GM18498 (cell line): Measurements from ENCODE around the gene FLAD1.
A peak's percentile ranks its signal among the peaks of the same experiment; 100 is the strongest.

ENCODE experiments used
- ATAC-seq: cut with Tn5 transposase; IDR thresholded peaks from one replicate; pipeline ENCODE4 v1.9.1; 2021; ENCODE audit warnings: mild to moderate bottlenecking, moderate library complexity; ENCODE audit not compliant: unreplicated experiment

The FLAD1 gene

DNA sequence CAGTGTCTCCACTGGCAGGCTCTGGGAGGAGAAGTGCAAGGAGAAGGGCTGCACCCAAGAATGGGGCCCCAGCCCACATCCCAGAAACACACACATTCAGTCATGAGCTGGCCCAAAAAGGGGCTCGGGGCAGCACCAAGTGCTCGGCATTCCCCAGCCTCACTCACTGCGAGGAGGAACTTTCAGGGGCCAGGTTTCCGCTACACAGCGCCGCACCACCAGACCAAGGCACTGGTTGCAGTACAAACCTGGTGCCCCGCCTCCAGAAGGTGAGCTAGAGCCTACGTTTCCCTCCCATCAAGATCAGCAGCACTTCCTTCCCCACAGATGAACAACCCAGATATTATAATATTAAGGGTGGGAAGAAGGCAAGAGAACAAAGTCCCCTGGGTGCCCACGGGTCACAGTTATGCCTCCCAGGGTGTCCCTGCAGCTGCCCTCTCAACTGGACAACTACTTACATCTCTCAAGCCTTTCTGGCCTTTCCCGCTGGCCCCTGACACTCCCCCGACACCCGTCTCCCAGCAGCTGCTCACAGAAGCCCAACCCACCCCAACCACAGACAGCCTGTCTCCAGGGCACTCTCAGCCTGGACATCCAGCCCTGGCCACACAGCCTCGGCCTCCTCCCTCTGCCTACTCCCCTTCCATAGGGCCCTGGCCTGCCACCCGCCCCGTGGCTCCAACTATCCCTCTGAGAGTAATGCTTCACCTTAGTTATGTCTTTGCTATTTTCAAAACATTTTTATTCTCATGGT, 31.1 kb upstream of the FLAD1 start:
- ATAC-seq, result no peak

DNA sequence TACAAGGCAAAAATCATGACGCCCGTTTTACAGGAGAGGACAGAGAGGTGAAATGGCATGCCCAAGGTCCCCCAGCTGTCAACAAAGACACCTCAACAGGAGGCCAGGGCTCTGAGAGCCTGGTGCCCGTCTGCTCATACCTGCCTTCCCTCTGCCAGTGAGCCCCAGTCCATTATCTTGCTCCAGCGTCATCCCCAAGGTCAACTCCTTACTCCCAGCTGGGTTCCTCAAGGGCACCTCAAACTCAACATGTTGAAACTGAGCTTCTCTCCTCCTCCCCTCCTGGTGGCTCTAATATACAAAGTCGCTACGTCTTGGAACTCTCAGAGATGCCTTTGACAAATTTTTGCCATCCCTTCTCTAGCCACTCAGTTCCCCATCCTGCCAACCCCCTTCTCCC, 30.5 kb upstream of the FLAD1 start:
- no peak for ATAC-seq

DNA sequence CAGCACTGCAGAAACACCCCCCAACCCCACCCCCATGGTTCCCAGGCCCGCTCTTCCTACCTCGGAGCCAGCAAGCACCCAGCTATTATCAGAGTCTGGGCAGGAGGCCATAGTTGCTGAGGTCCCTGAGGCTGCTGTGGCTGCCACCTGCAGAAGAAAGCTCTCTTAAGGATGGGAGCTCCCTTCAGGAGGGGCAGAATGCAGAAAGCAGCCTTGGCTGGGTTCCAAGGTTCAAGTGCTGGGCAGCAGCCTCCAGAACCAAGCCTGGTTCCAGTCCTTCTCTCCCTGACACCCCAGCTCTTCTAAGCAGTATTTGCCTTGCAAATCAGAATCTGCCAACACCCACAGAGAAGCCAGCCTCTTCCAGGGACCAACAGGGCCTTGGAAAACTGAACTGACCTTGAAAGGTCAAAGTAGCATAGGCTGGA, 29.5 kb upstream of the FLAD1 start:
- ATAC-seq, result no peak

DNA sequence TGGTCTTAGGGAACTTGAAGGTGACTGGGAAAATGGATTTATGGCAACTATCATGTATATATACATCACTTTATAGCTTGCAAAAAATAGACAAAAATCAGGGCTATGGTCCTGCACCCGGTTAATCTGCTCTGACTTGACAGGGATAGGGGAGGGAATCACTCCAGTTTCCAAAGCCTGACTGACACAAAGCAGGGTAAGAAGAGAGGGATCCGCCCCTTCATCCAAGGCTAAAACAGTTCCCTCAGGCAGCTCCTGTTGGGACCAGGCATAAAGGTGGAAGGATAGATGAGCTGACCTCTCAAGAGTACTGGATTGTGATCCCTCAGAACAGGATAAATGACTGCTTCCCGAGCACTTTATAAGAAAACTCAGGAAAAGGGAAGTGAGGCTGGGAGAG, 28.6 kb upstream of the FLAD1 start:
- no peak for ATAC-seq

DNA sequence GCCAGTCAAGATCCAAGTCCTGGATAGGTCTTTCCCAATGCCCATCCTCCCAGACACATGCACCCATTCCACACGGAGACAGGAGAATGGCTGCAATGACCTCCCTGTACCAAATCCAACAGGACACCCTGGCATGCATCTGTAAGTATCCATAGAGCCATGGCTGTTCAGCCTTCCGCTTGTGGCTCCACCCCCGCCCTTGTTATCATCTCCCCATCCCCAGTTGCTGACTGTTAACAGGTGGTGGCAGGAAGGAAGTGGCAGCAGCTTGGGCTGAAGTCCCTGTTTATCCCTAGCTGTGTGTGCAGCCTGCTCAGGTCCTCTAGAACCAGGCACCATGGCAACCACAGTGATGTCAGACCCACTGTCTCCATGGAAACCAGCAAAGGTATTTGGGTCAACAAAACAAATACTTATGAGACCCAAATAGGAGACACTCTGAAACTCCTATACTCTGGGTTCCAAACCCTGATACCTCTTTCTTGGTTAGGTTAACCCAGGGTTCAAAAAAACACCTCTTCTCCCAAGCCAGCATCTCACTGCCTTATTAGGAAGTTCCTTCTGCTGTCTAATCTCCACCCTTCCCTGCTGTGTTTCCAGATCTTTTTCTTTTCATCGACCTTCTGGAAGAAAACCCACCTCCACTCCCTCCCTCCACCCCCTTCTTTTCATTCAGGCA, 28.0 kb upstream of the FLAD1 start:
- ATAC-seq, result peak; percentile 58

DNA sequence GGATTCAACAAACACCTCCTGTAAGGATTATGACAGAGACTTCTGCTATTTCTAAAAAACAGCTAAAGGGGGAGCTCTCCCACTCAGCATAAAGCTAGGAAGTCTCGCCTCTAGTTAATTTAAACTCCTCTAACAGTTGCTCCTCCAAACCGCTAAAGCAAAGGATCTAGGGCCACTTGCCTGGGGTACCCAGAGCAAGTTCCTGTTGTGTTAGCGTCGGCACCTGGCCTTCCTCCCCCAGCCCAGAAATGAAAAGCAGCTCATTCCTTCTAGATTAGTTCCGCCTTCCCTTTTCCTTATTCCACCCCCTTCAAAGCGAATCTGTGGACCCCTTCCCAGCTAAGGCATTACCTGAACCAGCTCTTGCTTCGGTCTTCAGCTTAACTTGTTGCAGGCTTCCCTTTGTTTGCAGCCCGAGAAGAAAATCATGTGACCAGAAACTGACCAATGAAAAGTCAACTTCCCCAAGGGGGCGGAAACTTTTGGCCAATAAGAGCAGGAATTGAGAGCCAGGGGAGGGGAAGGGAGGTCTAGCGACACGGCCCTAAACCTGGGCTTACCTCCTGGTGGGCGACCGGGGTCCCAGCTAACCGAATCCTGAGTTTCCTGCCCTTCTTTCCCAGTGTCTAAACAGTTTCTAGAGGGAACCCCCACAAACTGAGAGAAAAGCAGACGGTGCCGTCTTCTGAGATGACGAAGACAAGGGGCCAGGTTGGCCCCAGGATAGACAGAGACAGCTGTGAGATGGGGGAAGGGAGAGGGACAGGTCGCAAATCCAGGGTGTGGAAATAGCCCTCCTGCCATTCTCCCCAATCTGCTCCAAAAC, 27.2 kb upstream of the FLAD1 start, which contains the start of gene PBXIP1:
PBXIP1 (minus strand) TSS at position 382 of the 826 bp plus-strand sequence. CDS start 2,378 bp downstream, outside the sequence.
- ATAC-seq, result peak; percentile 70

DNA sequence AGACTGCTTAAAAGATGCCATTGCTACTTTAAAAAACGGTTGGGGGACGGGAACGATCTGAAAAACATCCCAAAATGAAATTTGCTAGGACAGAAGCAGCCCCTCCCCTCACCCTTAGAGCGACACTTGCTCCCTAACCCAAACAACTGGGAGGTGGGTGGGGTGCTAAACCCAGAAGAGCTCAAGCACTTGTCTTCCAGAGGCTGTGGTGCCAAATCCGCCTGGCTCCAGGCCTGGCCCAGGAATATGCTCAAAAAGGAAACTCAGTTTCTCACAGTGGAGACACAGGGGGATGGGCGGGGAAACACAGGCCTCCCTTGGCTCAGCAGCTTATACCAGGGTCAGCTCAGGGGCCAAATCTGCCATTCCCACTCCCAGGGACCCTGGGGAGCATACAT, 26.6 kb upstream of the FLAD1 start:
- ATAC-seq, result no peak

DNA sequence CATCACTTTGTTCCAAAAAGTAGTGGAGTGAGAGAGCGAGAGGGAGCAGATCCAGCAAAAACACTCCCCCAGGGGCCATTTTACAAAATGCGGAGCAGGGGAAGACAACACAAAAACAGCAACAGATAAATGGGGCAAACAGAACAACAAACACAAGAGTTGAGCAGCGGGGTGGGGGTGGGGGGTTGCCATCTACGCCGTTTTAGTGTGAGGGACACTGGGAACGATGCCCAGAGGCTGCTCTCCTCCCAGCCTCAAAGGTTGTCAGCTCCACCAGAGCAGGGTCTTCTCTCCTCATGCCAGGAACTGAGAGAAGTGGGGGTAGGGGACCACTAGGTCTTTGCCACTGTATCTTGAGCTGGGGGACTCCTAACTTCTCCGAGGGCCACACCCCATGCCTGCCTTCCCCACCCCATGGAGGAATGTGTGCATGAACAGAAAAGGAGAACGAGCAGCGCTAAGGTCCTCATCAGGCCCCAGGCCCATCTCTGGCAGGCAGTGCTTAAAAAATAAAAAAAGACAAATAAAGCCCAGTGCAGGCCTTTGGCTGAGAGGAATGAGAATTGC, 26.0 kb upstream of the FLAD1 start:
- no peak for ATAC-seq

DNA sequence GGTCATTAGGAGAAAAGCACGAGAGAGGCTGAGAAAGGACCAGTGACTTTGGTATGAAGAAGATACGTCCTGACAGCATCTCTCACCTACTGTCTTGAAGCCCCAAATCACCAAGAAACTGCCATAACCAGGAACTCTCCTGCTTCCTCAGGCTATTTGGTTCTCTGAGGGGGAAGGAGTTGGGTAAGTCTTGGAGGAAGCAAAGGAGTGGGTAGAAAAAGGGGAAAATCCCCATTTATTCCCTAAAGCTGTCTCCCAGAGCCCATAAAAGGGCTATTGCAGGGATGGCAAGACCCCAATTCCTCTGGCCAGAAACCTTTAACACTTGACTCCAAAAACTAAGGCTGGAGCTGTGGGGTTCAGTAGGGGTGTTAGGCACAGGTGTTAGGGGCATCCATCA, 25.1 kb upstream of the FLAD1 start:
- ATAC-seq, result no peak

DNA sequence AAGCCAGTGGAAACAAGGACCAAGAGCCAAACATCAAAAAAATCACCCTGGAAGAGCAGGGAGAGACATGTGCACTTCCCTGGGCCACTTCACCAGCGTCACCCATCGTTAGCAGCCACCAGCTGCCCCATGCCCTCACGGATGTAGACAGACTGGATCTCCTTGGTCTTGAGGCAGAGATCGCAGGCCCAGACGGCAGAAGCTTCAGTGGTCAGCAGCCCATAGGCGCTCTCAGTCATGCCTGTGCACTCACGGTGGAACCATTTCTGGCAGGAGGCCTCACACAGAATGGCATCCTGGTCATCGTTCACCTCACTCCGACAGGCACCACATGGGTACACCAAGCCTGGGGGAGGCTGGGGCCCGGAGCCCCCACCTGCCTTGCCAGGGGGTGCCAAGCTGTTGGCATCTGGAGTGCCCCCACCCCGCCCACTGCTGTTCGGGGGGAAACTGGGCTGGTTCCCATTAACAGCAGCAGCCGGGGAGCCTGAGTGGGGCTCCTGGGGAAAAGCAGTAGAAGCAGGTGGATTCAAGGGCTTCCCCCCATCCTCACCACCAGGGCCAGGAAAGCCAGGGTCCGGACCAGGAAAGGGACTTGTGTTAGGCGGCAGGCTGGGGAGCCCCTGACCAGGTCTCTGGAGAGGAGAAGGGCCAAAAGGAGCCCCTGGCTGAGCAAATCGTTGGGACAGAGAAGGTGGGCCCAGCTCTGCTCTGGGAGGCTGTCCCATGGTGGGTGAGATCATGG, 24.3 kb upstream of the FLAD1 start:
- ATAC-seq, result no peak

DNA sequence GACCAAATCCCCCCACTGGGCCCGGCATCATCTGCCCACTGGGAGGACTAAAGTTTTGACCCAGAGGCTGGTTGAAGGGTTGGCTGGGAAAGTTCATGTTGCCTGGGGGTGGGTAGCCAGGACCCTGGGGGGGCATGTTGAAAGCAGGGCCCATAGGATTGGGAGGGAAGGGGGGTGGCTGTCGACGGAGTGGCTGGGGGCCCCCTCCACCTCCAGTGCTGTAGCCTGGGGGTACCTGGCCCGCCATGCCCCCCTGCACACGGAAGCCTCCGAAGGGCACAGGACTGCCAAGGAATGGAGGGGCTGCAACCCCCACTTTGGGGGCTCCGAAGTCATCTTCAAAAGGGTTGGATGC, 23.7 kb upstream of the FLAD1 start:
- no peak for ATAC-seq

DNA sequence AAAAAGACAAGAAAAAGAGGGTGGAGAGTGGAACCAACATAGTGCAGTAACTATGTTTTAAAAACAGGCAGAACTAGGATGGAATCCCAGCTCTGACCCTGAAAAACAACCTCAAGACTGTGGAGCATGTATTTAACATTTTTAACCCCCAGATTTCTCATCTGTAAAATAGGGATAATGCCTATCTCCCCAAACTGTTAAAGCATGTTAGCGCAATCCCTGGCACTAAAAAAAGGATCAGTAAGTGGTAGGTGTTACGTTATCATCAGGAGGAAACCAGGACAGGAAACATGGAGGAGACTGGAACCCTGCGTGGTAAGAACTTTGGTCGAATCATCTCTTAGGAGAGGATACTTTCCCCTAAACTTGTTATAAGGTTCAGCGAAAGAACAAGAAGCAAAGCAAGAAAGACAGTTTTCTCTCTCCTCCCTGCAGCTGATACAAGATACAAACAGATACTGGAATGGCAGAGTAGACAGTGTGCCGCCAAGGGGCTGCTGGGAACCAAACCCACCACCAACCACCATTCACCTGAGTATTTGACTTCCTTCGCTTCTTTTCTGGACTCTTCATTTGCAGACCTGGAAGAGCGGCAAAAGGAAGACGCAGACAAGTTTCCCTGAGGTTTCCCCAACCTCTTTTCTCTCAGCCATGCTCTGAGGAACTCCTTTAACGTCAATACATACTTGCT, 22.6 kb upstream of the FLAD1 start:
- no peak for ATAC-seq

DNA sequence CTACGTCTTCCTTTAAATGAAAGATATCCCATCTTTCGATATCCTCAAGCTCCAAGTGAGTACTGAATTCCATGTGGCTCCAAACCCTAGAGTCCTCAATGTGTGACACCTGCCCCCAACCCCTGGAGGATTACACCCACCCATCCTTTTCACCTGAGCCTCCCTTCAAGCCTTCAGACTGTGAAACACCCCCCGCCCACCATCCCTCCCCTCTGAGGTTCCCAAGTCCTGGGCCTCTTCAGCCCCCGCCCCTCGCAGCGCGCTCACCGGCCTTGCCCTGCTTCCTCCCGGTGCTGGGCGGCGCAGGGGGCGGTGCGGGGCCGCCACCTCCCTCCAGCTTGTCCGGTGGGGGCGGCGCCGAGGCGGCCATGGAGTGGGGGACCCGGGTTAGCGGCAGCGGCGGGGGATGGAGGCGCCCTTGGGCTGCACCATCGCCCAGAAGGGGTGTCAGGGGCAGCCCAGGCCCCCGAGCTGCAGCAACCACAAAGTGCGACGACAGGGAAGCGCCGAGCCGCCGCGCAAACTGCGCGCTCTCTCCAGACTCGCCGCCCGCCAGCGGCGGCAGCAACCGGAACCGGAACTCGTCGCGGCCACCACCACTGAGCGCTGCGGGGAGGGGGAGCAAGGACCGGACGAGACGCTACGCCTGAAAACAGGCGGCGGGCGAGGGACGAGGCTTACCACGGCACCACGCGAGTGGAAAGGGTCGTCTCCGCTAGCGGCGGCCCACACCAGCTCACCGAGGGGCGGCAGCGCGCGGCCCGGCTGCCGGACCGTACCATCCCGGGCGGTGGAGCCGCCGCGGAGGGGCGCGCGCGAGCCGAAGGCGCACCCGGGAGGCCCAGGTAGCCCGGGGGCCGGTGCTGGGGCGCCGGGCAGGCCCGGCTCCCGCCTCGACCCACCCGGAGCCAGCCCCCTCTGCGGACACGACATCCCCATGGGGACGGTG, 21.7 kb upstream of the FLAD1 start, which contains the start of gene PYGO2:
PYGO2 (minus strand) TSS at position 576 of the 949 bp plus-strand sequence; CDS start at position 370, 206 bp downstream.
- ATAC-seq, result peak; percentile 78

DNA sequence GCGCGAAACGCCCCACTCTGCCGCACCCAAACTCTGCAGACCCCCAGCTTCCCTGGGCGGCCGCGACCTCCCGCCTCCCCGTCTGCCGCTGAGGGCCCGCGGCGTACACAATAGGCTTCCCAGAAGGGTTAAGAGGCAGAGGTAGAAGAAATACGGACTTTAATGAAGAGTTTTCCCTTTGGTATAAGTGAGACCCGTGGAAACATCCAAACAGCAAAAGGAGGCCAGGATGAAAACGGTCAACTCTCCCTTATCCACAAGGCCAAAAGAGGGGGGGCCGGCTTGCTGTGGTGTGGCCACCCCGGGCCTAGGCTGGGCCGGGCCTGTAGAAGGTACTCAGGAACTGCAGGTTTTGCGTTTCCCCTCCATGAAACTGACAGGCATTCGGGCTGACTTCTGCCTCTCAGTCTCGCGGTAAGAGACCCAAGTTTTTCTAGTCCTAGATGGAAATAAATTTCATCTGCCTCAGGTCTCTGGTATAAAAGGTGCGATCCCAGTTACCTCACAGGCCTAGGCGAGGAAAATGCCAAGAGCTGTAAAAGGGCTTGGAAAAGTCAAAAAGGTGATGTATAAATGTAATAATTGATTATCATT, 20.9 kb upstream of the FLAD1 start:
- peak; percentile 2 for ATAC-seq

DNA sequence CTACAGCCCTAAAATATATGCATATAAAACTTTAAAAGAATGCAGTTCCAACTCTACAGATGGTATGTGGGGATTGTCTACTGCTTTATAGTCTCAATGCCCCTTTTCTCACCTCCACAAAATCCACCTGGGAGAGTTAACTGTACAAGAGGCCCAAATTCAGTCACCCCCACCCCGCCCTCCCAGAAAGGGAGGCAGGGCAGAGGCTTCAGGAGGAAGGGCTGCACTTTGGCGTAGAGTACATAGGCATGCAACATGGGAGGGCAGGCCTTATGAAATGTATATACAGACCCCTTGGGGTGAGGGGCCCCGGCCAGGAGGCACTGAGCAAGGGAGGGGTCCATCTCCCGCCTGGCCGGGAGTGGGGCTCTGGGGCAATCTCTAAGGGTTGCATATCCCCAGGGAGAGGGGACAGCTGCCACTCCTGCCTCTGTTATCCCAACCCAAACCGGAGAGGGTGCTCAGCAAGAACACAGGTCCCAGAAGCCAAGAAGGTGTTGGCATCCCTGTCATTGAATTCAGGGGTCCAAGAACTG, 20.3 kb upstream of the FLAD1 start:
- ATAC-seq, result no peak

DNA sequence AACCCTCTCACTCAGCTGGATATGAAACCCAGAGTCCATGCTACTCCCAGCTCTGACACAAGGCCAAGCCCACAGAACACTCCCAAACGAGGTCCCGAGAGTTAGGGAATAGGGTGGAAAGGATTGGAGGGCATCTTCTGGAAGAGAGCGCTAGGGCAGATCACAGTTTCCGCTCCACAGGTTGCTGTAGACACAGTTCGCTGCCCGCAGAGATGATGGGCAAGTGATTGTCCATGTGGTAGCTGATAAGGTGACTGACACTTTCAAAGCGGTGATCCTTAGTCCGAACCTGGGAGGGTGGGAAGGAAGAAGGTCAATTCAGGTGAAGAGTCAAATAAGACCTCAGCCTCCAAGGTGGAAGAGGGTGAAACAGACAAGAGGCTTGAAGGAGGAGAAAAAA, 19.5 kb upstream of the FLAD1 start:
- no peak for ATAC-seq

DNA sequence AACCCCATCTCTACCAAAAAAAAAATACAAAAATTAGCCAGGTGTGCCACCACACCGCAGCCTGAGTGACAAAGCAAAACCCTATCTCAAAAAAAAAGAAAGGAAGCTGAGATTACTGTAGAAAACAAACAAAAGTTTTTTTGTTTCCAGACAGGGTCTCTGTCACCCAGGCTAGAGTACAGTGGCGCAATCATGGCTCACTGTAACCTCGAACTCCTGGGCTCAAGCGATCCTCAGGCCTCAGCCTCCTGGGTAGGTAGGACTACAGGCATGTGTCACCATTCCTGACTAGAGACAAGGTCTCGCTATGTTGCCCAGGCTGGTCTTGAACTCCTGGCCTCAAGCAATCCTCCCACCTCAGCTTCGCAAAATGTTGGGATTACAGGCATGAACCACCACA, 18.8 kb upstream of the FLAD1 start:
- no peak for ATAC-seq

DNA sequence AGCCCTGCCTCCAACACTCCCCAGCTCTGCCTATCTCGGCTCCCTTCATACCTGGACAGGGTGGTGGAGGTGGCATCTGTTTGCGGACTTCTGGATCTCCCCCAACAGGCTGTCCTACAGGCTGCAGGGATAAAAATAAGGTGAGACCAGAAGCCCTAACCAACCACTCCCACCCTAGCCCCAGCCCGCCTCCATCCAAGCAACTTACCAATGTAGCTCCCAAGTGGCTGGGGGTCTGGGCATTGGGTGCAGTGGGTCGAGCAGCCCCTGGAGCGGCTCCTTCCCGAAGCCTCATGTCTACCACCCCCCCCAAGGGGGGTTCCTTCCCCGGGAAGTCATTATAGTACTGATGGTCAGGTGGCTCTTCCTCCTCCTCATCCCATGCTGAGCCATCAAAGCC, 17.0 kb upstream of the FLAD1 start:
- ATAC-seq, result no peak
